Measurements from ENCODE around the gene CCNF.
"Not testable (repeated sequence)": the region's sequence is repeated elsewhere in the genome, so short reads cannot be mapped to it uniquely, and the experiment has no call there.

The CCNF gene

GRCh38 chr16:2429034-2429770 lies at the start of gene CCNF:
Gene CCNF (plus strand): TSS chr16:2429447. CDS start chr16:2429482, 35 bp downstream.
- peak within 1 kb of the TSS; percentile 93 for H3K4me3 Mint-ChIP-seq
- peaks cover 25% of the 10 kb centered on the region for H3K4me1 Mint-ChIP-seq (ENCODE audit: low read depth)
- H3K36me3 Mint-ChIP-seq (ENCODE audit: low read depth): peaks cover 22% of the 10 kb centered on the region
- H3K27me3 Mint-ChIP-seq (ENCODE audit: low read depth): no peaks in the 10 kb centered on the region
- no peaks in the 10 kb centered on the region for H3K9me3 Mint-ChIP-seq
- peak within 1 kb of the TSS; percentile 85 for H3K27ac Mint-ChIP-seq

GRCh38 chr16:2383501-2383900 lies 45.7 kb upstream of the CCNF start:
- no peak overlapping the region for H3K27ac Mint-ChIP-seq

GRCh38 chr16:2384426-2384825 lies 44.8 kb upstream of the CCNF start:
- Mint-ChIP-seq H3K4me3 (no peak overlapping the region), H3K27ac (no peak overlapping the region), H3K36me3 (ENCODE audit: low read depth) (peaks cover 2% of the 10 kb centered on the region), H3K27me3 (ENCODE audit: low read depth) (peaks cover 10% of the 10 kb centered on the region), H3K4me1 (ENCODE audit: low read depth) (peaks cover 3% of the 10 kb centered on the region), H3K9me3 (peaks cover 8% of the 10 kb centered on the region)

More at GRCh38 chr16:2383501-2383900, 45.7 kb upstream of the CCNF start:
- peaks cover 10% of the 10 kb centered on the region for H3K27me3 Mint-ChIP-seq (ENCODE audit: low read depth)
- H3K9me3 Mint-ChIP-seq: peaks cover 2% of the 10 kb centered on the region
- H3K4me3 Mint-ChIP-seq: no peak overlapping the region
- peaks cover under 1% of the 10 kb centered on the region for H3K36me3 Mint-ChIP-seq (ENCODE audit: low read depth)
- peaks cover 3% of the 10 kb centered on the region for H3K4me1 Mint-ChIP-seq (ENCODE audit: low read depth)

- Mint-ChIP-seq H3K36me3 (ENCODE audit: low read depth) (peaks cover 2% of the 10 kb centered on the region), H3K27ac (no peak overlapping the region), H3K4me1 (ENCODE audit: low read depth) (peaks cover 3% of the 10 kb centered on the region), H3K27me3 (ENCODE audit: low read depth) (peaks cover 10% of the 10 kb centered on the region), H3K9me3 (peaks cover 8% of the 10 kb centered on the region), H3K4me3 (no peak overlapping the region)
Measured at GRCh38 chr16:2385190-2385836, 43.9 kb upstream of the CCNF start.

- H3K9me3 Mint-ChIP-seq; H3K27ac Mint-ChIP-seq; H3K4me3 Mint-ChIP-seq; H3K4me1 Mint-ChIP-seq (ENCODE audit: low read depth); H3K36me3 Mint-ChIP-seq (ENCODE audit: low read depth): not testable (repeated sequence)
- peaks cover 10% of the 10 kb centered on the region for H3K27me3 Mint-ChIP-seq (ENCODE audit: low read depth)
Measured at GRCh38 chr16:2385982-2386381, 43.3 kb upstream of the CCNF start.

- Mint-ChIP-seq H3K36me3 (ENCODE audit: low read depth) (peaks cover 2% of the 10 kb centered on the region), H3K9me3 (peaks cover 8% of the 10 kb centered on the region), H3K4me1 (ENCODE audit: low read depth) (peaks cover 3% of the 10 kb centered on the region), H3K27me3 (ENCODE audit: low read depth) (peaks cover 9% of the 10 kb centered on the region), H3K27ac (no peak overlapping the region), H3K4me3 (no peak overlapping the region)
Measured at GRCh38 chr16:2386990-2387389, 42.3 kb upstream of the CCNF start.

- H3K9me3 Mint-ChIP-seq: peaks cover 8% of the 10 kb centered on the region
Measured at GRCh38 chr16:2388139-2388874, 40.9 kb upstream of the CCNF start.

GRCh38 chr16:2388875-2389433 lies 40.3 kb upstream of the CCNF start:
- H3K4me1 Mint-ChIP-seq (ENCODE audit: low read depth): peaks cover 3% of the 10 kb centered on the region
- peaks cover 2% of the 10 kb centered on the region for H3K36me3 Mint-ChIP-seq (ENCODE audit: low read depth)
- H3K27ac Mint-ChIP-seq: no peak overlapping the region
- H3K9me3 Mint-ChIP-seq: peaks cover 8% of the 10 kb centered on the region
- no peak overlapping the region for H3K4me3 Mint-ChIP-seq
- H3K27me3 Mint-ChIP-seq (ENCODE audit: low read depth): peaks cover 4% of the 10 kb centered on the region

More at GRCh38 chr16:2388139-2388874, 40.9 kb upstream of the CCNF start:
- Mint-ChIP-seq H3K27ac (no peak overlapping the region), H3K4me3 (no peak overlapping the region), H3K27me3 (ENCODE audit: low read depth) (peaks cover 4% of the 10 kb centered on the region), H3K4me1 (ENCODE audit: low read depth) (peaks cover 3% of the 10 kb centered on the region), H3K36me3 (ENCODE audit: low read depth) (peaks cover 2% of the 10 kb centered on the region)

- Mint-ChIP-seq H3K27ac (no peak overlapping the region), H3K4me3 (no peak overlapping the region), H3K36me3 (ENCODE audit: low read depth) (peaks cover 2% of the 10 kb centered on the region), H3K9me3 (peaks cover 8% of the 10 kb centered on the region), H3K4me1 (ENCODE audit: low read depth) (no peaks in the 10 kb centered on the region), H3K27me3 (ENCODE audit: low read depth) (peaks cover 7% of the 10 kb centered on the region)
Measured at GRCh38 chr16:2392025-2392424, 37.2 kb upstream of the CCNF start.

- Mint-ChIP-seq H3K4me1 (ENCODE audit: low read depth) (no peaks in the 10 kb centered on the region), H3K36me3 (ENCODE audit: low read depth) (no peaks in the 10 kb centered on the region)
Measured at GRCh38 chr16:2398520-2398919, 30.7 kb upstream of the CCNF start.

GRCh38 chr16:2404099-2404498 lies 25.1 kb upstream of the CCNF start:
- H3K4me3 Mint-ChIP-seq: no peak overlapping the region
- H3K27me3 Mint-ChIP-seq (ENCODE audit: low read depth): no peaks in the 10 kb centered on the region
- H3K36me3 Mint-ChIP-seq (ENCODE audit: low read depth): no peaks in the 10 kb centered on the region
- no peak overlapping the region for H3K27ac Mint-ChIP-seq
- peaks cover 2% of the 10 kb centered on the region for H3K4me1 Mint-ChIP-seq (ENCODE audit: low read depth)
- no peaks in the 10 kb centered on the region for H3K9me3 Mint-ChIP-seq

More at GRCh38 chr16:2398520-2398919, 30.7 kb upstream of the CCNF start:
- Mint-ChIP-seq H3K27me3 (ENCODE audit: low read depth) (peaks cover 7% of the 10 kb centered on the region), H3K4me3 (no peak overlapping the region), H3K9me3 (no peaks in the 10 kb centered on the region), H3K27ac (no peak overlapping the region)

GRCh38 chr16:2415085-2415484 lies 14.2 kb upstream of the CCNF start:
- Mint-ChIP-seq H3K4me1 (ENCODE audit: low read depth) (no peaks in the 10 kb centered on the region), H3K36me3 (ENCODE audit: low read depth) (no peaks in the 10 kb centered on the region), H3K27me3 (ENCODE audit: low read depth) (peaks cover 26% of the 10 kb centered on the region), H3K9me3 (no peaks in the 10 kb centered on the region), H3K27ac (no peak overlapping the region), H3K4me3 (no peak overlapping the region)

GRCh38 chr16:2420035-2420434 lies 9.2 kb upstream of the CCNF start:
- H3K4me3 Mint-ChIP-seq: no peak overlapping the region
- no peaks in the 10 kb centered on the region for H3K36me3 Mint-ChIP-seq (ENCODE audit: low read depth)
- H3K9me3 Mint-ChIP-seq: no peaks in the 10 kb centered on the region
- H3K4me1 Mint-ChIP-seq (ENCODE audit: low read depth): no peaks in the 10 kb centered on the region
- peaks cover 11% of the 10 kb centered on the region for H3K27me3 Mint-ChIP-seq (ENCODE audit: low read depth)
- no peak overlapping the region for H3K27ac Mint-ChIP-seq

GRCh38 chr16:2422123-2422867 lies 7.0 kb upstream of the CCNF start:
- no peaks in the 10 kb centered on the region for H3K9me3 Mint-ChIP-seq
- H3K4me1 Mint-ChIP-seq (ENCODE audit: low read depth): peaks cover under 1% of the 10 kb centered on the region
- H3K27ac Mint-ChIP-seq: no peak overlapping the region
- peaks cover 8% of the 10 kb centered on the region for H3K27me3 Mint-ChIP-seq (ENCODE audit: low read depth)
- H3K36me3 Mint-ChIP-seq (ENCODE audit: low read depth): no peaks in the 10 kb centered on the region
- H3K4me3 Mint-ChIP-seq: no peak overlapping the region
